Activated naive CD4-positive, alpha-beta T cell treated with anti-CD3 and anti-CD28 coated beads, Interleukin-2, amount 50 U/mL, for 72 hours (primary cell): ENCODE data around the gene ANO6. TPM values are rescaled to one million over a fixed set of nuclear protein-coding genes. Genes with fewer than 3 reads are reported as not detected.
A peak's percentile ranks its signal among the peaks of the same experiment; 100 is the strongest.

Source experiments
- ATAC-seq, 2 donors: fragments of 150-1000 bp; cut with Tn5 transposase; 2 replicates each; pipeline ENCODE4 v1.10.0; 2021; ENCODE audit warnings: mild to moderate bottlenecking in 2 of 2, moderate library complexity in 2 of 2
- DNase-seq, 2 donors: peaks; one replicate each; pipeline ENCODE4 v3.0.0; 2021 to 2022; ENCODE audit warnings: low spot score in 2 of 2
- H3K27ac Mint-ChIP-seq, 2 donors: one replicate each; pipeline ENCODE4 v1.8.0; 2022; ENCODE audit warnings: mild to moderate bottlenecking in 2 of 2, mixed read lengths in 2 of 2
- H3K36me3 Mint-ChIP-seq, 2 donors: one replicate each; pipeline ENCODE4 v1.8.0; 2022; ENCODE audit warnings: mixed read lengths in 2 of 2
- H3K9me3 Mint-ChIP-seq, 2 donors: one replicate each; pipeline ENCODE4 v1.8.0; 2022; ENCODE audit warnings: mixed read lengths in 2 of 2
- total RNA-seq, 2 donors: library from RNA; stranded (reverse); gene quantifications; one replicate each; pipeline ENCODE4 v1.2.3, GENCODE V29; 2022

Gene ANO6
- total RNA-seq, 2 donors from 2014 or later = 13.3 to 25.5 TPM

DNA sequence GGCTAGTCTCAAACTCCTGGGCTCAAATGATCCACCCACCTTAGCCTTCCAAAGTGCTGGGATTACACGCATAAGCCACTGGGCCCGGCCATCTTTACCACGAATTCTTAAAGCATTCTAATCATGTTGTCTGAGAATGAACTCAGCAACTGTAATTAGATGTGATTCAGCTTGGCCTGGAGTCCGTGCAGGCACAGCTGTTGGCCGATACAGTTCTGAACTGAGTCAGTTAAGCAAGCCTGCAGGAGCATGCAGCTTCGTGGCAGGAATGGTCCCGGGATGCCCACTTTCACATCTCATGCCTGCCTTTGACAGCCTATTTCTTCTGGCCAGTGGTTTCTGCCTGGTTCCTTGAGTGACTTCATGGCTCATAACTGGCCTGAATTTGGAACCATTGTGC lies 194.1 kb downstream of the ANO6 start:
- peaks cover 4 to 7% of the 10 kb centered on the region in 2 donors for H3K36me3 Mint-ChIP-seq
- DNase-seq = no peak
- no peak overlapping the region for H3K27ac Mint-ChIP-seq
- ATAC-seq = no peak
- H3K9me3 Mint-ChIP-seq = no peaks in the 10 kb centered on the region

DNA sequence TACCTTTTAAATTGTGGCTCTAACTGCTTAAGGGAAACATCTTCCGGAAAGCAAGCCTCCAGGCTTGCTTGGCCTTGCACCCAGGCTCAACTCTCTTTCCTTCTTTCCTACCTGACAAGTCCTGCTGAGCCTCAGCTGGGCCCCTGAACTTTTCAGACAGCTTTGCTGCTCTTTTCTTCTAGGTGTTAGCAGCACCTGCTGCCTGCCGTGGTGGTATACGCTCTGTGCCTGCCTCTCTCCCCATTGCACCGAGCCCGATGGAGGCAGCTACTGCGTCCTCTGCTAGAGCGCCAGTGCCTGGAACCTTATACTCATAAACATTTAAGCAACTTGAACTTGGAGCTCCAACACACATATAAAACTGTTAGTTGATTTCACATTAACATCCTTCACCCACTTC lies 195.7 kb downstream of the ANO6 start:
- H3K9me3 Mint-ChIP-seq = no peaks in the 10 kb centered on the region
- DNase-seq (no peak), ATAC-seq (no peak)
- peak overlapping the region in 1 of 2 donors; percentile 61 for H3K27ac Mint-ChIP-seq
- peaks cover 4 to 15% of the 10 kb centered on the region in 2 donors for H3K36me3 Mint-ChIP-seq

DNA sequence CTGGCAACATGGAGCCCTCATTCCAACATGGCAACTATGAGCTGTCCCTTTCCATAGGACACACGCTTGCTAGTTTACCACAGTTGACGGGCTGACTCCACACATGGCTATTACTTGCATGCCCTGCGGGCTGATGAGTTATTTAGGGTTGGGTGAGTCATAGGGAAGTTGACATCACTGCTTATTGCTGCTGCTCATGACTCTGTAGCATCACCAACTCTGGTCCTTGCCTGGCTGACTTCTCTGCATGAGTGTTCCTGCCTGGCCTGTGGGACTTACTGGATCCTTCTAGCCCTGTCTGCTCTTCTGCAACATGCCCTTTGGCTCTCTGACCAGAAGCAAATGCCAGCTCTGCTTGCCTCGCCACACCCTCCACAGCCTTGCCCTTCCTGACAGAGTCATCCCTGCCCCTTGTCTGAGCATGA lies 199.5 kb downstream of the ANO6 start:
- DNase-seq (peak; percentile 27 to 55), ATAC-seq (peak; percentile 97 to 98)
- H3K36me3 Mint-ChIP-seq = peaks cover 0 to 19% of the 10 kb centered on the region in 2 donors
- peak overlapping the region in 1 of 2 donors; percentile 9 for H3K27ac Mint-ChIP-seq
- H3K9me3 Mint-ChIP-seq = no peaks in the 10 kb centered on the region

DNA sequence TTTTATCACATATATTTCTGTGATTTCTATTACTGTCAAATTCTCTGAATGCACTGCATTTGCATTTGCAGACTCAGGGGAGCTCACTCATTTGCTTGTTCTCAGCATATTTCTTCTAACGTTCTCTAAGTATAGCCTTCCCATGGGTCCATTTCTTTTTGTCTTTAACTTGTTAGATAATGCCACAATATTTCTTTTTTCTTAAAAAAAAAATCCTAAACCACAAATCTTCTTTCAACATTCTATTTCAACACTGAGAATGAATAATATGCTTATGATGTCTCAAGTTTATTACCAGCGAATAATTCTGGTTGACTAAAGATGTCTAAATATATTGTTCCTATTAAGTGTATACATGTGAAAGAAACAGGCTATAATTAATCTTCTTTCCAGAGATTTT lies 200.2 kb downstream of the ANO6 start:
- no peak for ATAC-seq
- DNase-seq = no peak
- H3K36me3 Mint-ChIP-seq = peaks cover 0 to 19% of the 10 kb centered on the region in 2 donors
- H3K9me3 Mint-ChIP-seq = no peaks in the 10 kb centered on the region
- H3K27ac Mint-ChIP-seq = no peak overlapping the region

DNA sequence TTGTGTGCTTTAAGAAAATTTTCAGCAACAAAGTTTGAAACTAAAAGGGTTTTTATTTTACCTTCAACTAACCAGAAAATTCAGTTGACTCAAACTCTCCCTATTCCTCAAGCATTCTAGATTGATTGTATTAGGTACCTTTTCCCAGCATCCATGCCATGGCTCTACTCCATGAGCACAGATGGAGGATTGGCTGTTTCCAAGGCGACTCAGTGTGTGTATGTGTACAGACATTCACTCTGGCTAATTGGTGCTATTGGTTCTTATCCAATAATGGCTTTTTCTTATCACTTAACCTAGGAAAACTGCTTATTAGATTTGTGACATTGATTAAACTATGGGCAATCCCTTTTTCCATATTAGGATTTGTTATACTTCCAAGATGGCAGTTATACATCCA lies 202.6 kb downstream of the ANO6 start:
- Mint-ChIP-seq H3K9me3 (no peaks in the 10 kb centered on the region), H3K36me3 (peaks cover 0 to 21% of the 10 kb centered on the region in 2 donors), H3K27ac (no peak overlapping the region)
- ATAC-seq (no peak), DNase-seq (no peak)

DNA sequence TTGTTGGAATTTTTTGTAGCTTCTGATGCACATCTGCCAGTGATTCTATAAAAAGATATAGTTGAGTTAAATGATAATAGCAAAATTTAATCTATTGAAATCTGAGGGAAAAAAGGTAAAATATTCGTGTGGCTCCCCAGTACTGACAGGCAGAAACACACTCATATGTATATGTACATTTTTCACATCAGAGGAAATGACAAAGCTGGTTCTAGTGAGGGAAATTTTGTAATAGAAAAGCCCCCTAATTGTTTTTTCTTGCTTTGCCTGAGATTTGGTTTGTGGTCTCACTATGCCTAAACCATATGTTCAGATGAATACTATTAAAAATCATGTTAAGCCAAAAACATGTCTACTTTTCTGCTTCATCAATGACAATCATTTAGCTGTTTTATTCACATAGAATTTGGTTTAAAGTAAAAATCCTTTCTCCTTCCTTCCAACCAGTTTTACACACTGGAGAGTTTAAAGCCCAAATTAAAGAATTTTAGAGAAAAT lies 203.5 kb downstream of the ANO6 start:
- H3K36me3 Mint-ChIP-seq = peaks cover 0 to 21% of the 10 kb centered on the region in 2 donors
- H3K27ac Mint-ChIP-seq = no peak overlapping the region
- ATAC-seq (no peak), DNase-seq (no peak)
- H3K9me3 Mint-ChIP-seq = no peaks in the 10 kb centered on the region

DNA sequence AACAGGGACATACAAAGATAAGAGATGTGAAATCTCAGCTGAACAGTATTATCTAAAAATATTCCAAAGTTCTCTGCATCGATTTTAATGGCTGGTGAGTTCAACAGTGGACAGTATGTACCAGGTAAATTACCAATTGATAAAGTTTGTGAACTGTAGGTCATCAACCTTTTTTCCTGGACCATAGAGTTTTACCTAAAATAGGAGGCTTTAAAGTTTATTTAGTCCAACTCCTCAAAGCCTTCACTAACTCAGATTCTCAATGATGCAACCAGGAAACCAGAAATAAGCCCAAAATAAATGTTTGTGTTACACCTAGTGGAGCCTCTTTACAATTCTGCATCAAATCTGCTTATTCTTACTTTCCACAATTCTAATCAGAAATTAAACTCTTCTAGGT lies 205.8 kb downstream of the ANO6 start:
- Mint-ChIP-seq H3K36me3 (peaks cover 10 to 18% of the 10 kb centered on the region in 2 donors), H3K9me3 (no peaks in the 10 kb centered on the region), H3K27ac (no peak overlapping the region)
- no peak for ATAC-seq
- DNase-seq = no peak

DNA sequence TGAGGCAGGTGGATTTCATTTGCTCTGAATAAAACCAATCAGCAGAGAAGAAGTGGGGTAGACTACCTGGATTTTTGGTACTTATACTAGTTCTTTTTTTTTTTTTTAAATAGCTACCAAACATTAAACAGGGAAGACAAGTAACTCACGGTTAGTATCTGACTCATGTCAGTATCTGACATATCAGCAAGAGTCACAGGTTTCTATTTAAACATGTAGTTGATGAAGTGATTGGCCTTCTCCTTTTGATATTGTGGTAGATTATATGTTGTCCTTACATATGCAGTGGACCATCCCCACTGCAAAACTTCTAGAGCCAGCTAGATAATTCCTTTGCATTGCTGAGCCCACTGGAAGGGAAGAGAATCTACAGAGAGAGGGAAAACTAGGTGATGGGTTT lies 208.0 kb downstream of the ANO6 start:
- DNase-seq (no peak), ATAC-seq (peak in 1 of 2 donors; percentile 50)
- Mint-ChIP-seq H3K36me3 (peaks cover 17 to 23% of the 10 kb centered on the region in 2 donors), H3K9me3 (no peaks in the 10 kb centered on the region), H3K27ac (no peak overlapping the region)

DNA sequence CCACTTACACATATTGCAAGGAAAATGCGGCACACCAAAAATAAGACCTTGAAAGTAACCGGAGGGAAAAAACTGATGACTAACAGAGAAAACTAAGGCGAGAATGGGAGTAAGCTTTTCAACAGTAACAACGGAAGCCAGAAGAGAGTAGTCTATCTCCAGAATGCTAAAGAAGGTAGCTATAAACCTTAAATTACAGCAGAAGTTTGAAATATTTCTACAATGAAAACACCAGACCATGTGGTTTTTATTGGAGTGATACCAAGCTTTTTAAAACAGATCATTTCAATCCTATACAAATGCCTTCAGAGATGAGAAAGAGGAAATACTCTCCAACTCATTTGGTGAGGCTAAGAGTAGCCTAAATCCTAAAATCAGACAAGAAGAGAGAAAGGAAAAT lies 209.5 kb downstream of the ANO6 start:
- ATAC-seq = no peak
- Mint-ChIP-seq H3K36me3 (peaks cover 17 to 33% of the 10 kb centered on the region in 2 donors), H3K27ac (no peak overlapping the region), H3K9me3 (no peaks in the 10 kb centered on the region)
- no peak for DNase-seq

DNA sequence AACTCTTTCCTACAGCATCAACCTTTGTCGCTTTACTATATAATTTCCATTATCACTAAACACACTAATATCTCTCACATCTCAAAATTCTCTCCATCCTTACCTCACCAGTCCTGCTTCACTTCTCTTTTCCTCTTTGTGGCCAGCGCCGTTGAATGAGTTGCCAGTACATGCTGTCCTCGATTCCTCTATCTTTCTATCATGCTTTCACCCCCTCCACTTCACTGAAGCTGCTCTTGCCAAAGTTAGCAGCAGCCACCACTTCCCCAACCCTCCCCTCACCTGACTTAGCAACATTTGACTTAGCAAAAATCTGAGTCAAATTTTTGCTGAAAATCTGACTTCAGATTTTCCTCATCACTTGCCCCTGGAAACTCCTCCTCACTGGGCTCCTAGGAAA lies 210.4 kb downstream of the ANO6 start:
- ATAC-seq (no peak), DNase-seq (no peak)
- Mint-ChIP-seq H3K9me3 (no peaks in the 10 kb centered on the region), H3K36me3 (peaks cover 17 to 33% of the 10 kb centered on the region in 2 donors), H3K27ac (peak overlapping the region in 1 of 2 donors; percentile 7)

DNA sequence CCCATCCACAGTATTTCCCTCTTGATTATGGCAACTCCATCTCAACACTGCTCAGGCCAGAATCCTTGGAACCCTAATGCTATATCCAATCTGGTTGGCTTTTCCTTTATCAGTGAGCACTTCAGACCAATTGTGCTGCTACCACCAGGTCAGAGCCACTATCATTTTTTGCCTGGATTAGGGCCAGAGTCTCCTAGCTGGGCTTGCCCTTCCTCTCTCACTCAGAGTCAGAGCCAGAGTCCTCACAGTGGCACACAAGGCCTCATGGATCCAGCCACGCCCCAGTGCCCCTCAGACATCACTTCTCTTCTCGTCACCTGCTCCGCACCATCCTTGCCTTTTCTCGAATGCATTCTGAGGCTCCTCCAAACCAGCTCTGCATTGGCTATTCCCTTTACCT lies 211.1 kb downstream of the ANO6 start:
- Mint-ChIP-seq H3K36me3 (peaks cover 17 to 33% of the 10 kb centered on the region in 2 donors), H3K27ac (peak overlapping the region in 1 of 2 donors; percentile 41), H3K9me3 (no peaks in the 10 kb centered on the region)
- no peak for ATAC-seq
- no peak for DNase-seq

DNA sequence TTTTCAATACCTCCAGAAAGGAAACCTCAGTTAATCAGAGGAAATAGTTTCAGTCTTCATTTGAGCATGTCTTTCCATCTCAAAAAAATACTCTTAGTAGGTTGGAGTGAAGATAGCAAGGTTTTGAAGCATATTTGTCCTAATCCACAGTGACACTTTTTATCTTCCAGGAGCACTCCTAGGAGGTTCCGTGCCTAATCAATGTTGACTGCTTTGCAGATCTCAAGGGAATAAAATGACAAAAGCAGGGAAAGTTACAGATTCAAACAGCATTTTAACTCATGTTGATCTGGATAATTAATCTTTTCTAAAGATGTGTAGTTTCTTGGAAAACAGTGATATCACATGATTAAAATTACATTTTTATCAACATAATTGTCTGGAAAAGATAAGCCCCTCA lies 213.9 kb downstream of the ANO6 start:
- Mint-ChIP-seq H3K27ac (peak overlapping the region in 1 of 2 donors; percentile 13), H3K36me3 (peaks cover 17 to 24% of the 10 kb centered on the region in 2 donors), H3K9me3 (no peaks in the 10 kb centered on the region)
- DNase-seq (no peak), ATAC-seq (no peak)

DNA sequence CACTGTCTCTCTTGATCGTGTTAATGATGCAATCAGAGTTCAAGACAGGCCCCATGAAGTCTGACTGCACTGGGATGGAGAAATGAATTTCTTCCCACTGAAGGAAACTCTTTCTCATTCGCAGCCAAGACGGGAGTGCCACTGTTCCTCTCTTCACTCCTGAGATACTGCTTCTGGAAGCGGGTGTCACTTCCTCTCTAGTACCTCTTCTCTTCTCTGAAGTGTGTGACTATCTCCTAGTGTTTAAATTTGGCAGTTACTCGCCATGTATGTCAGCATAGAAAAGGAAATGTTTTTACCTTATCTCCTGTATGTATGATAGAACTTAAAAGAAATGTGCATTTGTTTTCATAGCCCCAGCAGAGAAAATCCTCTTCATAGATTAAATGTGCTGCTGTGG lies 215.2 kb downstream of the ANO6 start:
- ATAC-seq (no peak), DNase-seq (no peak)
- Mint-ChIP-seq H3K36me3 (peaks cover 12 to 24% of the 10 kb centered on the region in 2 donors), H3K27ac (no peak overlapping the region), H3K9me3 (no peaks in the 10 kb centered on the region)

DNA sequence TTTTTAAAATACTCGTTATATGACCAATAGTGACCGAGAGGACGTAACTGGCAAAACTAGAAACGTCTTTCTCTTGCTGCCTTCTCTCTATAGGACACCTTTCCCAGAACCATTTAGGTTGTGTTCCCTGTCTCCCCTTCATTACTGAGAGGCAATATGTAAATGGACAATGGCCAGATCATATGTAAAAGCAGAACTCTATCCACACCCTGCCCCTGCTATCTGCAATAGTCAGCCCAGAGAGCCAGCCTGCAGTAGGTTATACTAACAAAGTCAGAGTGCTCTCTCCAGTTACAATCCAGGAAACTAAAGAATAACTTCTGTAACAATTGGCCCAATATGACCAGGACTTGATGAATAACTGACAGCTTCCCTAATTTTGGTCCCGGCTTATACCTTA lies 216.8 kb downstream of the ANO6 start:
- Mint-ChIP-seq H3K36me3 (peaks cover 0 to 12% of the 10 kb centered on the region in 2 donors), H3K27ac (no peak overlapping the region), H3K9me3 (no peaks in the 10 kb centered on the region)
- DNase-seq (no peak), ATAC-seq (no peak)

DNA sequence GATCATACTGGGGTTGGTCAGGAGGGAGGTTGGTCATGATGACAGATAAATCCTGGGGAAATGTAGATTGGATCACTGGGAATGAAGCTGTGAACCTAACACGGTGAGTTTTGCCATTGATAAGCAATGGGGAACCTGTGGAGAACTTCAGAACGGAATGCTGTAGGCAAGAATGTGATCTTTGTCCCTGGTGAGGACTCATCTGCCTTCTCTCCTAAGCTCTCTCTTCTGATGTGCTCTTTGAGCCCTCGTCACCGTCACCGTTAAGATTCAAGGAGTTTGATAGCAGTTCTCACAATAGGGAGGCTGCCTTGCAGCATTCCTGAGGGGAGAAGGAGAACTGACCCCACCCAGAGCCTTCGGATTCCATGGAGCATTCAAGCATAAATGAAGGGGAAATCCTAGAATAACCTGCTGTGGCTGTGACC lies 217.6 kb downstream of the ANO6 start:
- no peaks in the 10 kb centered on the region for H3K9me3 Mint-ChIP-seq

DNA sequence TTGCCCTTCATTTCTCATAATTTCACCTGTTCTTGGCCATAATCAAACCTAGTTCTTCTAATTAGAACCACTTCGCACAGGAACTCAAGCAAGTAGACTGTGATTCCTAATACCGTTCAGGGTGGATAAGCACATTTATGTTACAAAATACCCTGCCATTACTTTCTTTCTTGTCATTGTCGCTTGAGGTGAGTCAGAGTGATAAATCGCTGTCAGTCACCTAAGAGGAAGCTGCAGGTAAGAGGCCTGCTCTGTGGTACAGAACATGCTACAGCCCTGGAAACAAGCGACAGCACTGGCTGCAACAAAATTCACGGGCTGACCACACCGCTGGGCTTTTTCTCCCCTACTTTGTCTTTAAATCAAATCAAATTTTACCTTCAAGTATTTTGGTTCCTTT lies 218.2 kb downstream of the ANO6 start:
- Mint-ChIP-seq H3K27ac (no peak overlapping the region), H3K36me3 (peaks cover 0 to 8% of the 10 kb centered on the region in 2 donors), H3K9me3 (no peaks in the 10 kb centered on the region)
- DNase-seq (no peak), ATAC-seq (no peak)

More for the DNA sequence above, 217.6 kb downstream of the ANO6 start:
- ATAC-seq = no peak
- DNase-seq = no peak
- Mint-ChIP-seq H3K27ac (no peak overlapping the region), H3K36me3 (peaks cover 0 to 12% of the 10 kb centered on the region in 2 donors)

DNA sequence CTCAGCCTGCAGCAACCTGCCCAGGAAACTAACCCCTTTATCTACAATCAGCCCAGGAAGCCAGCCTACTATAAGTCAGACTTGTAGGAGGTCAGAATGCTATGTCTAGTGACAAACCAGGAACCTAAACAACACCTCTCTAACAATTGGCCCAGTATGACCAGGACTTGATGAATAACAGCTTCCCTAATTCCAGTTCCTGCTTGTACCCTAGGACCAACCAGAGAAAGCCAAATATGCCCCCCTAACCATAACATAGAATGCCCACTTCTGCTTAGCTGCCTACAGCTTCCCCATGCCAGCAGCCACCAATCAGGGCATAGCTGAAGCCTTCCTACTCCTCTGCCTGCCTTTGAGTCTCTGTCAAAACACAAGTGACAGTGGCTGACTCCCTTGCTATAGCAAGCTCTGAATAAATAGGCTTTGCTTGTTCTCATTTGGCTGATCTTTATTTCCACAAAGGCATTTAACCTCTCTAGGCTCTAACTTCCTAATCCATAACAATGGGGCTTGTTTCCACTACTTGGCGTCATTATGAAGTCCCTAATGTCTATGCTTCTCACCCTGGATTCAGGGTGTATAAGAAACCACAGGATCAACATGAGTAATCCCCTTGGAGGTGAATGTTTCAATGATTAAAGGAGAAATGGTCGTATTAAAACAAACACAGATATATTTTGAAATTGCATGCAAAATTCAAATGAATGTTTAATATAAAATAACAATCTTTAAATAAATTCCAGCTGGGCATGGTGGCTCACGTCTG lies 220.2 kb downstream of the ANO6 start:
- ATAC-seq (no peak), DNase-seq (no peak)
- H3K27ac Mint-ChIP-seq = no peak overlapping the region
- H3K9me3 Mint-ChIP-seq = no peaks in the 10 kb centered on the region
- H3K36me3 Mint-ChIP-seq = peaks cover 0 to 2% of the 10 kb centered on the region in 2 donors

DNA sequence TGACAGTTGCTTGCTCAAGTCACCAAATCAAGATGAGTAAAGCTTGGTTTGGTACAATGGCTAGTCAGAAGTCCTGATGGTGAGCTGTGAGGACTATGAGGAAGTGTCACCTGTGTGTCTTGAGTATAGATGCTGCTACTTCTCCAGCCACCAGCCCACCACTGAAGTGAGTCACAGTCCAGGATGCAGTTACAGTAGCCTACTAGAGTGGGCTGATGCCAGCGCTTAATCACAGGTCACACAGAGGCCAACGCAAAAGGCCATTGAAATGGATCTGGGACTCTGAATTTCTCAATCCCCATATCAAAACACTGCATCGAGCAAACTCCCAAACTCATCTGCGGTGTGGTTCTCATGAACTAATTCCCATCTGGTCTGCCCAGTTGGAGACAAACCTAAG lies 223.1 kb downstream of the ANO6 start:
- no peak for DNase-seq
- peak in 1 of 2 donors; percentile 71 for ATAC-seq
- H3K27ac Mint-ChIP-seq = no peak overlapping the region

More for the DNA sequence above, 223.1 kb downstream of the ANO6 start:
- H3K9me3 Mint-ChIP-seq = peaks cover 6 to 9% of the 10 kb centered on the region in 2 donors
- H3K36me3 Mint-ChIP-seq = peaks cover 0 to 12% of the 10 kb centered on the region in 2 donors
